Body of pancreas (tissue), 4 donors: Measurements from ENCODE around the gene LRRC1.

Experiments used
- POLR2A ChIP-seq, 3 donors: fragments of 450-650 bp; IDR thresholded peaks; one replicate each; pipeline ENCODE4 v1.6.1; 2016; ENCODE audit warnings: antibody characterized with exemption in 3 of 3, mild to moderate bottlenecking in 2 of 3
- TF ChIP-seq, protein P1 (sequence below), 7 experiments: fragments of 450-650 bp in 4 of 7; fragments of 200-600 bp in 3 of 7; sonication (generic) in 3 of 7; IDR thresholded peaks; one replicate each; pipeline ENCODE4 v1.5.1; 2016 to 2019; ENCODE audit warnings: antibody characterized with exemption in 7 of 7

DNA sequence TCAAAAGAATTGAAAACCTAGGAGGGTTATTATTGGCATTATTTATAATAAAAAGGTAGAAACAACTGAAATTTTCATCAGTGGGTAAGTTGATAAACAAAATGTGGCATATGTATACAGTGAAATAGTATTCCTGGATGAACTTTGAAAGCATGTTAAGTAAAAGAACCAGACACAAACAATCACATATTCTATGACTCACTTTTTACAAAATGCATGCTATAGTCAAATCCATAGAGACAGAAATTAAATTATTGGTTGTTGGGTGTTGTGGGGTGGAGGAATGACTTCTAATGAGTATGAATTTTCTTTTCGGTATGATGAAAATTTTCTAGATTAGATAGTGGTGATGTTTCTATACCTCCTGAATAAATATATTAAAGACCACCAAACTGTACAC, 94.6 kb downstream of the LRRC1 start:
- TF ChIP-seq, protein P1, sequence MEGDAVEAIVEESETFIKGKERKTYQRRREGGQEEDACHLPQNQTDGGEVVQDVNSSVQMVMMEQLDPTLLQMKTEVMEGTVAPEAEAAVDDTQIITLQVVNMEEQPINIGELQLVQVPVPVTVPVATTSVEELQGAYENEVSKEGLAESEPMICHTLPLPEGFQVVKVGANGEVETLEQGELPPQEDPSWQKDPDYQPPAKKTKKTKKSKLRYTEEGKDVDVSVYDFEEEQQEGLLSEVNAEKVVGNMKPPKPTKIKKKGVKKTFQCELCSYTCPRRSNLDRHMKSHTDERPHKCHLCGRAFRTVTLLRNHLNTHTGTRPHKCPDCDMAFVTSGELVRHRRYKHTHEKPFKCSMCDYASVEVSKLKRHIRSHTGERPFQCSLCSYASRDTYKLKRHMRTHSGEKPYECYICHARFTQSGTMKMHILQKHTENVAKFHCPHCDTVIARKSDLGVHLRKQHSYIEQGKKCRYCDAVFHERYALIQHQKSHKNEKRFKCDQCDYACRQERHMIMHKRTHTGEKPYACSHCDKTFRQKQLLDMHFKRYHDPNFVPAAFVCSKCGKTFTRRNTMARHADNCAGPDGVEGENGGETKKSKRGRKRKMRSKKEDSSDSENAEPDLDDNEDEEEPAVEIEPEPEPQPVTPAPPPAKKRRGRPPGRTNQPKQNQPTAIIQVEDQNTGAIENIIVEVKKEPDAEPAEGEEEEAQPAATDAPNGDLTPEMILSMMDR (IDR thresholded peaks at IDR 0.05): no peak
- no peak for TF ChIP-seq POLR2A (IDR thresholded peaks at IDR 0.05)
